Adrenal gland (tissue), 12 donors: ENCODE data around the gene SMIM38. TPM values are rescaled to one million over a fixed set of nuclear protein-coding genes. Genes with fewer than 3 reads are reported as not detected.
"Not testable (repeated sequence)": the region's sequence is repeated elsewhere in the genome, so short reads cannot be mapped to it uniquely, and the experiment has no call there.

Experiments
- DNase-seq, 7 donors: peaks; one replicate each; pipeline ENCODE4 v3.0.0-alpha.2; 2019 to 2020
- H3K27ac ChIP-seq, 5 donors: fragments of 200-600 bp; sonication (generic) in 4 of 5; 1 replicate in 3 of 5; 2 replicates in 2 of 5; pipeline versions ENCODE4 v1.5.1 to v1.8.0; 2016 to 2020; ENCODE audit warnings: mild to moderate bottlenecking in 1 of 5
- H3K27me3 ChIP-seq: fragments of 200-600 bp; 2 replicates; pipeline ENCODE4 v1.8.0; 2021
- H3K36me3 ChIP-seq, 2 donors: fragments of 200-600 bp; replicated peaks in 1 of 2; 1 replicate in 1 of 2; 2 replicates in 1 of 2; pipeline versions ENCODE4 v1.5.1 to v1.8.0; 2018 to 2022
- H3K4me1 ChIP-seq, 2 donors: fragments of 200-600 bp; replicated peaks in 1 of 2; 1 replicate in 1 of 2; 2 replicates in 1 of 2; pipeline versions ENCODE4 v1.5.1 to v1.8.0; 2018 to 2021
- H3K4me3 ChIP-seq, 4 donors: fragments of 200-600 bp; sonication (generic) in 3 of 4; one replicate each; pipeline ENCODE4 v1.5.1; 2016 to 2018
- H3K9me3 ChIP-seq, 3 donors: fragments of 200-600 bp; sonication (generic) in 1 of 3; replicated peaks in 1 of 3; 1 replicate in 2 of 3; 2 replicates in 1 of 3; pipeline versions ENCODE4 v1.5.1 to v1.8.0; 2016 to 2021
- CTCF ChIP-seq, 6 experiments: fragments of 450-650 bp in 4 of 6; fragments of 200-600 bp in 2 of 6; sonication (generic) in 1 of 6; IDR thresholded peaks; 1 replicate in 5 of 6; 2 replicates in 1 of 6; pipeline versions ENCODE4 v1.5.1 to v1.8.0; 2016 to 2021; ENCODE audit warnings: antibody characterized with exemption in 6 of 6, mild to moderate bottlenecking in 2 of 6, moderate library complexity in 1 of 6
- POLR2A ChIP-seq, 2 donors: fragments of 450-650 bp; IDR thresholded peaks; one replicate each; pipeline ENCODE4 v1.6.1; 2017; ENCODE audit warnings: antibody characterized with exemption in 2 of 2, mild to moderate bottlenecking in 2 of 2, moderate library complexity in 1 of 2
- WGBS, 4 donors: extraction: QIAGEN DNeasy Blood & Tissue Kit in 2 of 4; methylation state at CpG; one replicate each; pipeline versions ENCODE4 v1.1.5 to v1.1.7; 2013 to 2017; 5-methylcytosine and 5-hydroxymethylcytosine counted together
- intact Hi-C, 2 donors: fragments of 100-400 bp; cut with DNase I; formaldehyde crosslinking; loops; one replicate each; pipeline versions ENCODE4 v1.14.1 to v1.15.0; 2022 to 2023
- polyA plus RNA-seq, 3 donors: library from polyadenylated mRNA; stranded (reverse); fragments of 200-250 nt in 2 of 3; fragments of 350-450 nt in 1 of 3; fragmentation: Illumina TruSeq in 1 of 3; extraction: RNeasy Lipid Tissue Mini Kit (QIAGEN cat#74804) in 1 of 3; gene quantifications; one replicate each; pipeline ENCODE4 v1.2.3, GENCODE V29; 2013 to 2014
- total RNA-seq, 9 donors: library from RNA; depleted of rRNA in 4 of 9; stranded (reverse); fragments of >200 nt in 4 of 9; fragments of 120-200 nt in 1 of 9; fragmentation: NEBNext Ultra II Directional in 1 of 9; extraction: Animal tissue kit (Norgen Biotek cat#: 25700) in 1 of 9; gene quantifications; one replicate each; pipeline versions ENCODE4 v1.1.0 to v1.2.4, GENCODE V29; 2013 to 2023
- donor health status: healthy with polysubstance abuse.
- donor health status: Bipolar disorder and iron deficiency.
- donor health status: DM: yes; HTN: yes; CAD: no.
- donor health status: DM: no; HTN: no; CAD: no.
- donor health status: DM: no; HTN: no; CAD: no.
- donor health status: DM: yes; HTN: yes; CAD: no.

Gene SMIM38
- total and polyA plus RNA-seq, 12 donors: 0.11 to 0.33 (median 0.16) TPM; not detected in 4

GRCh38 chr11:69137151-69137844 lies 18.4 kb upstream of the SMIM38 start:
- Histone ChIP-seq H3K4me1 (no peaks in the 10 kb centered on the region), H3K9me3 (no peaks in the 10 kb centered on the region), H3K27ac (no peak overlapping the region), H3K4me3 (no peak overlapping the region), H3K36me3 (no peaks in the 10 kb centered on the region), H3K27me3 (peaks cover 7% of the 10 kb centered on the region)
- 79 to 91% (median 88%) methylated on average over 3 to 8 of the region's 8 CpGs for whole genome bisulfite sequencing, 4 donors
- DNase-seq: no peak
- no peak for TF ChIP-seq POLR2A (IDR thresholded peaks at IDR 0.05)
- no peak for TF ChIP-seq CTCF (IDR thresholded peaks at IDR 0.05)
- intact Hi-C loops: no loop called here

- 59 to 82% (median 67%) methylated on average over 3 of the region's 3 CpGs for WGBS, 4 donors
- H3K4me1 ChIP-seq: no peaks in the 10 kb centered on the region
- H3K27ac ChIP-seq: no peak overlapping the region
- H3K27me3 ChIP-seq: peaks cover 7% of the 10 kb centered on the region
- TF ChIP-seq POLR2A (IDR thresholded peaks at IDR 0.05) (no peak), CTCF (IDR thresholded peaks at IDR 0.05) (no peak)
- no peak for DNase-seq
- no peaks in the 10 kb centered on the region for H3K9me3 ChIP-seq
- intact Hi-C loops: no loop called here
- H3K4me3 ChIP-seq: no peak overlapping the region
- no peaks in the 10 kb centered on the region for H3K36me3 ChIP-seq
These were observed 17.5 kb upstream of the SMIM38 start for GRCh38 chr11:69138265-69138664.

GRCh38 chr11:69140161-69140560 lies 15.6 kb upstream of the SMIM38 start:
- H3K4me1 ChIP-seq, DNase-seq, H3K36me3 ChIP-seq, H3K27ac ChIP-seq, H3K4me3 ChIP-seq, H3K9me3 ChIP-seq, intact Hi-C loops, H3K27me3 ChIP-seq: not testable (repeated sequence)
- WGBS, 4 donors: 84 to 97% (median 91%) methylated on average over 7 of the region's 7 CpGs

GRCh38 chr11:69140635-69141034 lies 15.1 kb upstream of the SMIM38 start:
- WGBS, 4 donors: 91 to 96% (median 93%) methylated on average over 5 of the region's 5 CpGs
- no peak for DNase-seq
- intact Hi-C loops: no loop called here
- H3K4me3 ChIP-seq: no peak overlapping the region
- H3K4me1 ChIP-seq: no peaks in the 10 kb centered on the region
- H3K9me3 ChIP-seq: no peaks in the 10 kb centered on the region
- peaks cover 7% of the 10 kb centered on the region for H3K27me3 ChIP-seq
- no peak overlapping the region for H3K27ac ChIP-seq
- H3K36me3 ChIP-seq: no peaks in the 10 kb centered on the region
- no peak for TF ChIP-seq POLR2A (IDR thresholded peaks at IDR 0.05)
- no peak for TF ChIP-seq CTCF (IDR thresholded peaks at IDR 0.05)

GRCh38 chr11:69141742-69142141 lies 14.0 kb upstream of the SMIM38 start:
- Histone ChIP-seq H3K4me3 (no peak overlapping the region), H3K27ac (no peak overlapping the region), H3K36me3 (no peaks in the 10 kb centered on the region), H3K4me1 (no peaks in the 10 kb centered on the region), H3K9me3 (no peaks in the 10 kb centered on the region), H3K27me3 (peaks cover 5% of the 10 kb centered on the region)
- TF ChIP-seq CTCF (IDR thresholded peaks at IDR 0.05) (no peak), POLR2A (IDR thresholded peaks at IDR 0.05) (no peak)
- intact Hi-C loops: no loop called here
- no peak for DNase-seq
- 57 to 72% (median 63%) methylated on average over 8 of the region's 8 CpGs for WGBS, 4 donors
